Measurements from ENCODE around the gene UQCC2.

Gene UQCC2

DNA sequence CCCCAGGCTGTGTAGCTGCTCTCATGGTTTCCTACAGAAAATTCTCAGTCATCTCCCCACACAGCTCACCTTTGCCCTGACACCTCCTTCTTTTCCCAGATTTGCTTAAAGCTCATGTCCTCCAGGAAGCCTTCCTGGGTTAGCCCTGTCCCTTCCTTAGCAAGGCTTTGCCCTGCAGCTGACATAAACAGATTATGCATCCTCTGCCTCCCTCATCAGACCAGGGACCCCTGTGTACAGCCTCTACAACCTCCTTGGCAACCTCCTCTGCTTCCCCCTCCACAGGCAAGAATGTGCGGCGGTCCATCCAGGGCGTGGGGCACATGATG lies 39.8 kb downstream of the UQCC2 start:
- DNase-seq = no peak

DNA sequence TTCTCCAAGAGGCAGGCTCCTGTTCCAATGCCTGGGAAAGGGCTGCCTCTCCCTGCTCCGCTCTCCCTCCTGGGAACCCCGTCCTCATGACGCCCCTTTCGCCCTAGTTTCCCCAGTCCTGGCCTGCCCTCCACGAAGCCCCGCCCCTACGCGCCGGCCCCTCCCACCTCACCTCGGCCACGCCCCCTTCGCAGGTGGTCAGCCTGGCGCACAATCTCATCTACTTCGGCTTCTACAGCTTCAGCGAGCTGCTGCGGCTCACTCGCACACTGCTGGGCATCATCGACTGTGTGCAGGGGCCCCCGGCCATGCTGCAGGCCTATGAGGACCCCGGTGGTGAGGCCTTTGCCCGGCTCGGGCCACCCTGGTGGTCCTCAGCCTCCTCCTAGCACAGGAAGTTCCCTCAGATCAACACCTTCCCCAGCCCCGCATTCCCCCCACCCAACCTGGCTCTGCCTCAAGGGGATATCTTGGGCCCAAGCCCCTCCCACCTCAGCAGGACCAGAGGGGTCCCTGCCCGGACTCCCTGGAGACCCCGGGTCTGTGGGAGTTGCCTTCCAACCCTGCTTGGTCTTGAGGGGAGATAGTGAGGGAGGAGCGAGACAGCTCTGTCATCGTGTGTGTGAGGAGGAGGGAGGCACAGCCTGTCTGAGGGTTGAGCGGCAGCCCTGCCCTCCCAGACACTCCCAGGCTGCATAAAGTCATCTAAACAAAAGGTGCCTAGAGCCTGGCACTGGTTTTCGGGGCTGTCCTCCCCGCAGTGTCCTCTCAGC lies 40.3 kb downstream of the UQCC2 start:
- DNase-seq = no peak

DNA sequence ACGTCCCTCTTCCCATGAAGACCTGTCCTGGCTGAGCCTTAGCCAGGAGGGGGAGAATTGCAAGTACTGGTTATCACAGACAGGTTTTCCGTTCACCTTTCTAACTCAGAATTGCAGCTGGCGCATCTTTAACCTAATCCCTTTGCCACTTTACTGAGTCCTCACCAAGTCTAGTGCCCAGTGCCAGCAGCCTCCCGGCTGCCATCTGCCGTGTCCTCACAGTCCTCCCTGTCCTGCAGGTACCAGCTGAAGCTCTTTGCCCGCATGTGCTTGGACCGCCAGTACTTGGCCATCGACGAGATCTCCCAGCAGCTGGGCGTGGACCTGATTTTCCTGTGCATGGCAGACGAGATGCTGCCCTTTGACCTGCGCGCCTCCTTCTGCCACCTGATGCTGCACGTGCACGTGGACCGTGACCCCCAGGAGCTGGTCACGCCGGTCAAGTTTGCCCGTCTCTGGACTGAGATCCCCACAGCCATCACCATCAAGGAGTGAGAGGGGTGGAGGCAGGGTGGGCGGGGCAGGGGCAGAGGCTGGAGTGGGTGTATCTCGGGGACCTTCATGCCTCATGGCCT lies 41.3 kb downstream of the UQCC2 start:
- DNase-seq = no peak

DNA sequence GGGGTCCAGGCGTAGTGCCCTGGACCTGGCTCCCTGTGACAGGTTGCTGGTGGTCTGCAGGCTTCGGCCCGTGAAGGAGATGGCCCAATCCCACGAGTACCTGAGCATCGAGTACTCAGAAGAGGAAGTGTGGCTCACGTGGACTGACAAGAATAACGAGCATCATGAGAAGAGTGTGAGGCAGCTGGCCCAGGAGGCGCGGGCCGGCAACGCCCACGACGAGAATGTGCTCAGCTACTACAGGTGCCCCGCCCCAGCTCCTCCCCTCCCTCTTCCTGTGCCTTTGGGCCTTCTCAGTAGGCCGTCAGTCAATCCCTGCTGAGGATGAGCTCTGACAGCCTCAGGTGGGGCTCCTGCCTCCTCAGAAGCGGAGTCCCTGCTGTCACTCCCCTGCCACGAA lies 42.6 kb downstream of the UQCC2 start:
- no peak for DNase-seq

DNA sequence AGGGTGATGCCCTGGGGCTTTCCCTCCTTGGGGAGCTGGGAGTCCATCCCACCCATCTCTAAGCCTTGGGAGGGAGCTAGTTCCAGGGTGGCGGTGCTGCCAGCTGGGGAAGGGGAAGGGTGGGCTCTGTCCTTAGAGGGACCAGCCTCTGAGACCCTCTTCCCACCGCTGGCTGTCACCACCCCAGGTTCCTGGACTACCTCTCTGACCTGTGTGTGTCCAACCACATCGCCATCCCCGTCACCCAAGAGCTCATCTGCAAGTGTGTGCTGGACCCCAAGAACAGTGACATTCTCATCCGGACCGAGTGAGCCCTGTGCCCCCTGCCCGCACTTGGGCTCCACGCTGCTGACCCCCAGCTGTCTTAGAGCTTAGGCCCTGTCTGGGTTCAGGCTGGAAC lies 43.2 kb downstream of the UQCC2 start:
- DNase-seq = no peak

DNA sequence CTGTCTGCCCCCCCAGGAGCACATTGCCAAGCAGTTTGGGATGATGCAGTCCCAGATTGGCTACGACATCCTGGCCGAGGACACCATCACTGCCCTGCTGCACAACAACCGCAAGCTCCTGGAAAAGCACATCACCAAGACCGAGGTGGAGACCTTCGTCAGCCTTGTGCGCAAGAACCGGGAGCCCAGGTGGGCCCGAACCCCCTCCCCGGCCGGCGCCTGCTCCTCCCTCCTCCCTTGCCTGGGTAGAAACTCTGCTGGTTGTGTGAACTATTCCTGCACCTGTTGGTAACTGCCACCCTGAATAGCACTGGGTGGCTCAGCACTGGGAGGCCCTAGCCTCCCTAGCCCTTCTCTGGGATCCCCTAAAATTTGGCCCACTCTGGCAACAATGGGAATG lies 43.7 kb downstream of the UQCC2 start:
- no peak for DNase-seq

DNA sequence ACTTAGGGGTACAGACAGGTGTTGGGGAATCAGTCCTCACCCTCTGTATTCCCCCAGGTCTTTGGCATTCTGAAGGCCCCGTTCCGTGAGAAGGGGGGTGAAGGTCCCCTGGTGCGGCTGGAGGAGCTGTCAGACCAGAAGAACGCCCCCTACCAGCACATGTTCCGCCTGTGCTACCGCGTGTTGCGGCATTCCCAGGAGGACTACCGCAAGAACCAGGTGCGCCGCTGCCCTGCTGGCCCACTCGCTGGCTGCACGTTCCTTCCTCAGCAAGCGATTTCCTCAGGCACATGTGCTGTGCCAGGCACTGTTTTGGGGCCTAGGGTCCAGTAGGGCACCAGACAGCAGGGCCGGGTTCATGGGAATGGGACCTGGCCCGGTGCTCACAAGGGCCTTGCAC lies 44.4 kb downstream of the UQCC2 start:
- DNase-seq = no peak

DNA sequence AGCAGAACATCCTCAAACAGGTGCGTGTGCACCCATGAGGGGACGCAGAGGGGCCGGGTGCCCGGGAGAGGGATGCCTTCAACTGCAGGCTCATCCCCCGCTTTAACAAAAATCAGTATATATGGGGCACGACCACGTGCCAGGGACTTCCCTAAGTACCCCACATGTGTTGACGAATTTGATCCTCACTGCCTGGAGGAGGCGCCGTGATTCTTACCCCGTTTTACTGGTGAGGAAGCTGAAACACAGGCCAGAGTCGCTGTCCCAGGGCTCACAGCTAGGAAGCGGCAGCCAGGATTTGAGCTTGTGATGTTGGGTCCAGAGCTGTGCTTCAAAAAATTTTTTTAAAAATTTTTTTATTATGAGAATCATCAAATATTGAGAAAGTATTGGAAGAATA lies 45.5 kb downstream of the UQCC2 start:
- DNase-seq = no peak

DNA sequence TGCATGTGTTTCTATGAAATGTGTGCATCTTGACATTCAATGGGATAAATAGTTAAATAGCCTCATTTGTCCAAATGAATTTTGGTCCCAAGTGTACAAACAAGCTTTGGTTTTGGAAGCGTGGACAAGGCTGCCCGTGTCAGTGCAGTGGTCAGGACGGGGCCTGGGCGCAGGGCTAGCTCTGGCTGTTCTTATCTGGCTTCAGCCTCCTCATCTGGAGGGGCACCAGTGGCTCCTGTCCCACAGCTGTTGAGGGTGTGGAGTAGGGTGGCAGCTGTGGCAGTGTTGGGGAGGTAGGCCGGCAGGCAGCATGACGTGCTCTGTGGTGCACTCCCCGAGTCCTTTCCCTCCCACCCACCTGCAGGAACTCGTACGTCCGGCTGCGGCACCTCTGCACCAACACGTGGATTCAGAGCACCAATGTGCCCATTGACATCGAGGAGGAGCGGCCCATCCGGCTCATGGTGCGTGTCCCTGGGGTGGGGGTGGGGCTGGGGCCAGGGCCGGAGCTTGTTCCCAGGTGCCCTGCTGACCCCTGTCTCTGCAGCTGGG lies 46.9 kb downstream of the UQCC2 start:
- no peak for DNase-seq

DNA sequence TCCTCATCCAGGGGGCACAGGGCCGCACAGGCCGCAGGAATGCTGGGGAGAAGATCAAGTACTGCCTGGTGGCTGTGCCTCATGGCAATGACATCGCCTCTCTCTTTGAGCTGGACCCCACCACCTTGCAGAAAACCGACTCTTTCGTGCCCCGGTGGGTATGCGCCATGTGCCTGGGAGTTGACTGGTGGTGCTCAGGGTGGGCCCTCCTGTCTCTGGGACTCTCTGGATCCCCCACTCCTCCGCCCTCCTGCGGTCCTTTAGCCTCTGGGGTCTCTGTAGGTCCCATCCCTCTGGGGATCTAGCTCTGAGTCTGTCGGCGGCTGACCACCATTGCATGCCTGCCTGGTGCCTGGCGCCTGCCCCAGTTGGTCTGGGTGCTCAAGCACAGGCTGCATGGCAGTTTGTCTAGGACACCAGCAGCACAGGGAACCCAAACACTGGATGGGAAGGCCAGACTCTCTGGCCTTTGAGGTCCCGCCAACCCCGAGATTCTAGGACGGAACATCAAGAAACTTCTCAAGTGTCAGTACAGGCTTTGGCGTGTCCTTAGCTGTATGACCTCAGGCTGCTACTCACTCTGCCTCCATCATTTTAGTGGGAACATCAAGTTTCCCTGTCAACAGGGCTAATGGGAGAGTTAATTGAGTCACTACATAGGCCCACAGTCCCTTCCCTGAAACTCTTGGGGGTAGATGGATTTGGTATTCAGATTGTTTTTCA lies 47.6 kb downstream of the UQCC2 start:
- DNase-seq = no peak

DNA sequence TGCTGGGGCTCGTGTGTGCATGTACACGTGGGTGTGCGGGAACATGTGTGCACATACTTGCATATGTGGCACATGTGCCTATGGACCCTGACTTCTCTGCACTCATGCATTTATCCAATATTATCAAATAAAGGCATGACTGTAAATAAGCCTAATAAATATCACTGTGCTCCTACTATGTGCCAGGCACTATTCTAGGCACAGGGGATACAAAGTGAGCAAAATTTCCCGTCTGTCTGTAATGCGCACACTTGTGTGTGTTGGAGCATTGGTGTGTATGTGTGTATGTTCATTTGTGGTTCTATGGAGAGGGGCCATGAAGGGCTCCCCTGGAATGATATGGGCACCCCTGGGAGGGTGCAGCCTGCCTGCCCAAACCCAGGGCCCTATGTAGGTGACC lies 48.5 kb downstream of the UQCC2 start:
- no peak for DNase-seq

DNA sequence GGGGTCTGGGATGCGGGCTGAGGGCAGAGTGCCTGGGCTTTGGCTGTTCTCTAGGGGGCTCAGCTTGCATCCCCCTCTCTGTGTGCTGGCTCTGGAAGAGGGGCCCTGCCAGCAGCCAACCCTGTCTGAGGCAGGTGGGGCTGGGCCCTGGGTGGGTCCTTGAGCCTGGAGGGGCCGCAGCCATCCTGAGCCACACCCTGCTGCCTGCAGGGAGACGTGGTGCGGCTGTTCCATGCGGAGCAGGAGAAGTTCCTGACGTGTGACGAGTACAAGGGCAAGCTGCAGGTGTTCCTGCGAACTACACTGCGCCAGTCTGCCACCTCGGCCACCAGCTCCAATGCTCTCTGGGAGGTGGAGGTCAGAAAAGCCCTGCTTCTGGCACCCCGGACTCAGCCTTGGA lies 49.2 kb downstream of the UQCC2 start:
- DNase-seq = no peak

DNA sequence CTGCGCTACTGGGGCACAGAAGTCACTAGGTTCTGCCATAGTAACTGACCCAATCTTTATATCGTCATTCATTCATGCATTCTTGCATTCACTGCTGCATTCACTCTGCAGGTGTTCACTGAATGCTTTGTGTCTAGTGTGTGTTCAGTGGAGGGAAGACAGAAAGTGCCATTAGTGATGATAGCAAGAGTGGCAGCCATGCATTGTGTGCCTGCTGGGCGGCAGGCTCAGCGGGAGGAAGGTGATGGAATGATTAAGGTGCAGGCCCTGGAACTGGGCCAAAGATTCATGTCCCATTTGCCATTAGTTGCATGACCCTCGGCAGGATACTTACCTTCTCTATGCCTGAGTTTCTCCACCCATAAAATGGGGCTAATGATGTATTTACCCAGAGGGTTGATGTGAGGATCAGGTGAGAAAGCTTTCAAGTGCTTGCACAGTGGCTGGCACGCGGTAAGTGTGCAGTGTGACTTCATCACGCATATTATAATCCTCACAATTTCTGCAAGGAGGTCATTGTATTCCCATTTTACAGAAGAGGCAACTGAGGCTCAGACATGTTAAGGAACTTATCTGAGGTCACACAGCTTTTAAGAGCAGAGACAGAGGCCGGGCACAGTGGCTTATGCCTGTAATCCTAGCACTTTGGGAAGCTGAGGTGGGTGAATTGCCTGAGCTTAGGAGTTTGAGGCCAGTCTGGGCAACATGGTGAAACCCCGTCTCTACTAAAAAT lies 50.2 kb downstream of the UQCC2 start:
- DNase-seq = peak; percentile 68

DNA sequence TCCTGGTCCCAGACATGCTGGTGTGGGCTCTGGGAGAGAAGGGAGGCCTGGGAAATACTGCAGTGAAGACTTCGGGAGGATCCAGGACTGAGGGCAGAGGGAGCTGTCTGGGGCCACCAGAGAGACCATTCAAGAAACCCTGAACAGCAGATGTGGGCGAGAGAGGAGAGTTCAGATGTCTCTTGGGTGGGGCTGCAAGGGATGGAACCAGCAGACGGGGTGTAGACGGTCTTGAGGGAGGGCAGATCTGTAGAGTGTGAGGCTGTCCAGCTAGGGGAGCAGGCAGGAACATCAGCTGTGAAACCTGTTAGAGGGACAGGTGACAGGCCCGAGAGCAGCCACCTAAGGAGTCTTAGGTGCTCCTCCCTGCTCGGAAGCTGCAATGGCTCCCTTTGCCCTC lies 51.5 kb downstream of the UQCC2 start:
- DNase-seq = no peak

DNA sequence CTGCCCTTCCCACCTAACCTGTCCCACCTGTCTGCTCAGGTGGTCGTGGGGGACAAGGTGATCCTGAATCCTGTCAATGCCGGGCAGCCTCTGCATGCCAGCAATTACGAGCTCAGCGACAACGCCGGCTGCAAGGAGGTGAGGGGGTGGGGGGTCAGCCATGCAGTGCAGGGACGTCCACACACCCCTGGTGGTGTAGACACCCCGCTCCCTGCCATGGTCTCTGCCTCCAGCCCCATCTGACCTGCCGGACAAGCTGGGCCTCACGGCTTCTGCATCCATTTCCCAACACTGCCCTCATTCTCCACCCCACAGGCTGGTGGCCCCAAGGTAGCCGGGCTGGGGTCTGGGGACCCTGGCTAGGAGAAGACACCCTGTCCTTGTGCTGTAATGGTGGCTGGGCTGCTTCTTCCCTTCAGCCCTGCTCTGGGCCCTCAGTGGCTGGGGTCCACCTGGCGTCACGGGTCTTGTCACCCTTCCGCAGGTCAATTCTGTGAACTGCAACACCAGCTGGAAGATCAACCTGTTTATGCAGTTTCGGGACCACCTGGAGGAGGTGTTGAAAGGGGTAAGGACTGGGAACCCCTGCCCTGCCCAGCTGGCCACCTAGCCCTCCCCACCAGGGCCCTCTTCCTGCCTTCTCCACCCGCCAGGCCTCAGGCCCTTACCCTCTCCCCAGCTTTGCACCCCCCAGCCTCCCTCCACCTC lies 52.4 kb downstream of the UQCC2 start:
- no peak for DNase-seq

DNA sequence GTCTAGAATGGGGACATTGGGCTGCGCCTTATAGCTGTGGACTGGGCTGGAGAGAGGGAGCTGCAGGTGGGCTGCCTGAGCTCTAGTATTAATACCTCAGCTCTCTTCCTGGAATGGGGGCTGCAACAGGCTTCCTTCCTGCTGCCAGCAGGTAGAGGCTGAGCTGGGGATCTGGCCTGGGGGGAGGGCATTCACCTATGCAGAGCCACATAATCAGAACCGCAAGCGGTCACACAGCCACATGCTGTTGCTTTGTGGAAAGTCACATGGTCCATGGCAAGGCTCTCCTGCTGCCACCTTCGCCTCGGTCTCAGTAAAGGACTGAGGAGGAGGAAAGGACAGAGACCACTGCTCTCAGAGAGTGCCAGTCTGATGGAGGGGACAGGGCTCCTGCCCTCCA lies 54.7 kb downstream of the UQCC2 start:
- DNase-seq = no peak

DNA sequence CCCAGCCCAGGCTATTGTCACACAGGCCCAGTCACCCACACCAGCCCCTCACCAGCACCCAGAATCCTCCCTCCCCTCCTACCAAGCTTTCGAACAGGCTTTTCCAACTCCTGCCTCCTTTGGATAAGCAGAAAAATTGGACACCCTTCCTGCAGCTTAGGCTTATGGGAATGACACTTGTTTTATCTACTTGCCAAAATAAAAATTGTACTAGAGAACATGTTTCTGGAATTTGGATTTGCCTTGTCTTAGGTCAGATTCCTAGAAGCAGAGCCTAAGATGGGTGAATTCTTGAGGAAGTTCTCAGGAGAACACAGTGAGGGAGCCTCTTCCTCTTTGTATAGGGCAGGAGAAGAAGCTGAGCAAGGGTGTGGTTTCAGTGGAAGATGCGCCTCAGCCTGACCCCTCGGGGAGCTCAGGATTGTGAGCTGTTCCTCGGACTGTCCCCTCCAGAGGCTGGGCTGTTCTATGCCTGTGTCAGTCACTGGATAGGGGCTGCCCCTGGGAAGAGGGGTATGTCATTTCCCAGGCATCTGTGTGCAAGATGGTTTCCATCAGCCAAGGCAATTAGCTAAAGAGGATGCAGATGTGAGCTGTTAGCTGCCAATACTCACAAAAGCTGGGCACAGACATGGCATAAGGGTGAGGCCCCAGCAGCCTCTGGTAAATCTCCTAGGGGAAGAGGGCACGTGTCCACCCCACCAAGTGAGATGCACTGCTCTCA lies 56.5 kb downstream of the UQCC2 start:
- DNase-seq = no peak

DNA sequence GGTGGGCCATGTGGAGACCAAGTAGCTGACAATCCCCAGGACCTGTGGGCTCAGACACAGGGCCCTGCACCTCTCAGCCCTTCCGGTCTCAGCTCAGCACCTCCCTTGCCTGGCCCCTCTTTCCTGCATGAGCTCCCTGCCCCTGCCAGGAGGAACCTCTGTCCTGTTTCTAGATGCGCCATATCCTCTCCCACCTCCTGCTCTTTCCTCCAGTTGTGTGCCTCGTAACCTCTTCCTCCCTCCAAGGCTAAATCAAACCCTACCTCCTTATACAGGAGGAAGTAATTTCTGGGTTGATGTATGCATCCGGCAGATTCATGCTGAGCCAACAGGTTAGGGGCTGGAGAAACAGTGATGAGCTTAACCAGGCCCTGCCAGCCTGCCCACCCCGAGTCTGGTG lies 59.5 kb downstream of the UQCC2 start:
- no peak for DNase-seq

DNA sequence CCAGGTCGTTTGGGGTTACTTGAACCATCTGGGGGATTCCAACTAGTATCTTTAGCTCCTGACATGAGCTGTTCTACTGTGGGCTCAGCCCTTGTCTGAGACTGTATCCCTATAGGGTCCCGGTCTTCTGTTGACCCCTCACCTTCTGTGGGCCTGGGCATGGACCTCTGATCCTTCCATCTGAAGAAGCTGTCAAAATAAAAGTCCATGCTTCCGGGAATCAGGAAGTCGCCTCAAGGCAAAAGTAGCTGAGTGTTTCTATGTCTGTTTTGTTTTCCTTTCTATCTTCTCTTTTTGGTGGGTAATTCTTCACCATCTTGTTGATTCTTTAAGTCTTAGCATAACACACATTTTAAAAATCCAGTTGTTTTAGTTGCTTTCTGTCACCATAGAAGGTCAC lies 60.1 kb downstream of the UQCC2 start:
- DNase-seq = no peak
